GM19328 (cell line): ENCODE measurements around the gene TSPAN11.
"Not testable (repeated sequence)": the region's sequence is repeated elsewhere in the genome, so short reads cannot be mapped to it uniquely, and the experiment has no call there.

Experiments used
- ATAC-seq: cut with Tn5 transposase; IDR thresholded peaks from one replicate; pipeline ENCODE4 v1.9.1; 2021; ENCODE audit warnings: mild to moderate bottlenecking, moderate library complexity; ENCODE audit not compliant: unreplicated experiment

Gene TSPAN11

GRCh38 chr12:31000751-31001150 lies 74.2 kb downstream of the TSPAN11 start:
- no peak for ATAC-seq

- no peak for ATAC-seq
Observed at GRCh38 chr12:31001581-31002360, 75.2 kb downstream of the TSPAN11 start.

GRCh38 chr12:31002361-31002725 lies 75.8 kb downstream of the TSPAN11 start:
- ATAC-seq, result no peak

GRCh38 chr12:31002999-31003398 lies 76.5 kb downstream of the TSPAN11 start:
- ATAC-seq, result no peak

- no peak for ATAC-seq
Observed at GRCh38 chr12:31003861-31004640, 77.5 kb downstream of the TSPAN11 start.

- no peak for ATAC-seq
Observed at GRCh38 chr12:31004666-31005065, 78.1 kb downstream of the TSPAN11 start.

GRCh38 chr12:31005256-31005943 lies 78.9 kb downstream of the TSPAN11 start:
- no peak for ATAC-seq

- ATAC-seq, result no peak
Observed at GRCh38 chr12:31005944-31006361, 79.4 kb downstream of the TSPAN11 start.

GRCh38 chr12:31006416-31007152 lies 80.0 kb downstream of the TSPAN11 start:
- no peak for ATAC-seq

GRCh38 chr12:31007153-31007495 lies 80.6 kb downstream of the TSPAN11 start:
- no peak for ATAC-seq

- no peak for ATAC-seq
Observed at GRCh38 chr12:31007636-31008175, 81.2 kb downstream of the TSPAN11 start.

- no peak for ATAC-seq
Observed at GRCh38 chr12:31008241-31008761, 81.8 kb downstream of the TSPAN11 start.

GRCh38 chr12:31008961-31009840 lies 82.7 kb downstream of the TSPAN11 start:
- ATAC-seq, result no peak

- ATAC-seq, result no peak
Observed at GRCh38 chr12:31009976-31010375, 83.4 kb downstream of the TSPAN11 start.

GRCh38 chr12:31011336-31011735 lies 84.8 kb downstream of the TSPAN11 start:
- no peak for ATAC-seq

- ATAC-seq, result no peak
Observed at GRCh38 chr12:31011746-31012566, 85.4 kb downstream of the TSPAN11 start.

GRCh38 chr12:31012567-31012891 lies 86.0 kb downstream of the TSPAN11 start:
- not testable (repeated sequence) for ATAC-seq

- no peak for ATAC-seq
Observed at GRCh38 chr12:31015215-31015614, 88.7 kb downstream of the TSPAN11 start.

- no peak for ATAC-seq
Observed at GRCh38 chr12:31016057-31016456, 89.5 kb downstream of the TSPAN11 start.
